Esophagus squamous epithelium (tissue), 5 donors: ENCODE data around the gene SNX27. TPM values are rescaled to one million over a fixed set of nuclear protein-coding genes. Genes with fewer than 3 reads are reported as not detected.

Source experiments
- DNase-seq: peaks from one replicate; lab custom pipeline; 2025; lab: John Stamatoyannopoulos, UW
- H3K27ac ChIP-seq, 4 donors: fragments of 200-600 bp; sonication (generic); one replicate each; pipeline ENCODE4 v1.5.1; 2016 to 2019; ENCODE audit warnings: mild to moderate bottlenecking in 1 of 4
- H3K27me3 ChIP-seq, 4 donors: fragments of 200-600 bp; sonication (generic); 1 replicate in 3 of 4; 2 replicates in 1 of 4; pipeline versions ENCODE4 v1.5.1 to v1.6.0; 2017 to 2021; ENCODE audit warnings: antibody characterized with exemption in 1 of 4
- H3K36me3 ChIP-seq, 3 donors: fragments of 200-600 bp; sonication (generic); one replicate each; pipeline ENCODE4 v1.5.1; 2016 to 2019
- H3K4me1 ChIP-seq, 3 donors: fragments of 200-600 bp; sonication (generic); one replicate each; pipeline ENCODE4 v1.5.1; 2017 to 2019
- H3K4me3 ChIP-seq, 4 donors: fragments of 200-600 bp; sonication (generic); 1 replicate in 3 of 4; 2 replicates in 1 of 4; pipeline ENCODE4 v1.5.1; 2016 to 2019; ENCODE audit warnings: mild to moderate bottlenecking in 2 of 4, moderate library complexity in 1 of 4
- H3K9me3 ChIP-seq, 3 donors: fragments of 200-600 bp; sonication (generic); one replicate each; pipeline ENCODE4 v1.5.1; 2016 to 2019
- POLR2A ChIP-seq, 4 donors: fragments of 450-650 bp; IDR thresholded peaks; one replicate each; pipeline ENCODE4 v1.6.1; 2017; ENCODE audit warnings: antibody characterized with exemption in 4 of 4, mild to moderate bottlenecking in 4 of 4, moderate library complexity in 3 of 4
- WGBS, 2 donors: methylation state at CpG; one replicate each; pipeline ENCODE4 v1.1.5; 2018; 5-methylcytosine and 5-hydroxymethylcytosine counted together
- intact Hi-C: fragments of 100-400 bp; cut with DNase I; formaldehyde crosslinking; loops from one replicate; pipeline ENCODE4 v1.15.0; 2022
- total RNA-seq, 4 donors: library from RNA; depleted of rRNA; stranded (reverse); fragments of >200 nt; gene quantifications; one replicate each; pipeline ENCODE4 v1.1.0, GENCODE V29; 2016
- TF ChIP-seq, protein P1 (sequence below), 6 experiments: fragments of 450-650 bp in 4 of 6; fragments of 200-600 bp in 2 of 6; sonication (generic) in 2 of 6; IDR thresholded peaks; one replicate each; pipeline ENCODE4 v1.5.1; 2016 to 2019; ENCODE audit warnings: antibody characterized with exemption in 6 of 6, mild to moderate bottlenecking in 4 of 6, moderate library complexity in 4 of 6
- donor health status: DM: yes; HTN: yes; CAD: no.

The SNX27 gene
- total RNA-seq, 4 donors from 2014 or later = 15.0 to 30.3 (median 17.3) TPM

DNA sequence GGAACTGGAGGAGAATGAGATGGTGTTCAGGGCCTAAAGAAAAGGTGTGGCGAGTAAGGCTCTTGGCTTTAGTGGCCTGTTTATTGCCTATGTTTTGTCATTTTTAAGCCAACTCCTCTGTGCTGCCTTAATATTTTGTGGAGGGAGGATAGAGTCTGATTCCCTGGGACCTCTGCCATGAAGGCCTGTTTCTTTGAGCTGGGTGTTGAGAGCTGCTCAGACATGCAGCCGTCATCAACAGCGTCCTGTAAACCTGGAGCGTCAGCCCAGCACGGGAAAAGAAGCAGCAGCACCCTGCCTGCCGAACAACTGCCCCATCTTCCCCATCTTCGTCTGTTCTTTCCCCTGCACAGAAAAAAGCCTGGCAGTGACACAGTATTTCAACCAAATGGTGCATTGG, 27.1 kb upstream of the SNX27 start:
- TF ChIP-seq, protein P1, sequence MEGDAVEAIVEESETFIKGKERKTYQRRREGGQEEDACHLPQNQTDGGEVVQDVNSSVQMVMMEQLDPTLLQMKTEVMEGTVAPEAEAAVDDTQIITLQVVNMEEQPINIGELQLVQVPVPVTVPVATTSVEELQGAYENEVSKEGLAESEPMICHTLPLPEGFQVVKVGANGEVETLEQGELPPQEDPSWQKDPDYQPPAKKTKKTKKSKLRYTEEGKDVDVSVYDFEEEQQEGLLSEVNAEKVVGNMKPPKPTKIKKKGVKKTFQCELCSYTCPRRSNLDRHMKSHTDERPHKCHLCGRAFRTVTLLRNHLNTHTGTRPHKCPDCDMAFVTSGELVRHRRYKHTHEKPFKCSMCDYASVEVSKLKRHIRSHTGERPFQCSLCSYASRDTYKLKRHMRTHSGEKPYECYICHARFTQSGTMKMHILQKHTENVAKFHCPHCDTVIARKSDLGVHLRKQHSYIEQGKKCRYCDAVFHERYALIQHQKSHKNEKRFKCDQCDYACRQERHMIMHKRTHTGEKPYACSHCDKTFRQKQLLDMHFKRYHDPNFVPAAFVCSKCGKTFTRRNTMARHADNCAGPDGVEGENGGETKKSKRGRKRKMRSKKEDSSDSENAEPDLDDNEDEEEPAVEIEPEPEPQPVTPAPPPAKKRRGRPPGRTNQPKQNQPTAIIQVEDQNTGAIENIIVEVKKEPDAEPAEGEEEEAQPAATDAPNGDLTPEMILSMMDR (IDR thresholded peaks at IDR 0.05) = no peak
- TF ChIP-seq POLR2A (IDR thresholded peaks at IDR 0.05) = no peak
- H3K4me3 ChIP-seq = no peak overlapping the region
- DNase-seq = no peak
- peak overlapping the region; percentile 70 to 88 (median 80) for H3K27ac ChIP-seq
- no peaks in the 10 kb centered on the region for H3K9me3 ChIP-seq
- 23 to 54% methylated on average over 7 of the region's 7 CpGs for WGBS, 2 donors
- intact Hi-C loops = no loop called here
- peaks cover 14 to 66% (median 20%) of the 10 kb centered on the region in 3 donors for H3K4me1 ChIP-seq
- H3K36me3 ChIP-seq = peaks cover 0 to 25% (median 10%) of the 10 kb centered on the region in 3 donors
- H3K27me3 ChIP-seq = no peaks in the 10 kb centered on the region

DNA sequence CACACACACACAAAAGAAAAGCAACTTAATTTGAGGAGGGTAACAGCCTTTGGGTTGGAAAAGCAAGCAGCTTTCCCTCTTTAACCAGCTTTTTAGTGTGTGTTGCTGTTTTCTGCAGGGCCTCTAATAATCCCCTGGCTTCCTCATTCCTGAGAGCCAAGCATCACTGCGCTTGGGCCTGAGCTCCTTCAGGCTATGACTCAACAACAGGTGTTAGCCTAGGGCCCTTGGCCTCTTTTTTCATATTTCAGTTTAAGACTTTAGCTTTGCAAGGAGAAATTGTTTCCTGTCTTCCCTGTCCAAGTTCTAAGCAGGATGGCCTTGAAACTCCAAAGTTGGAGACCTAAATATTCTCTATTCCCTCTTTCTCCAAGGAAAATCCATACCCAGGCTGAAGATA, 26.2 kb upstream of the SNX27 start:
- intact Hi-C loops = no loop called here
- H3K27me3 ChIP-seq = no peaks in the 10 kb centered on the region
- TF ChIP-seq POLR2A (IDR thresholded peaks at IDR 0.05) = no peak
- TF ChIP-seq, protein P1 (IDR thresholded peaks at IDR 0.05) = no peak
- no peaks in the 10 kb centered on the region for H3K9me3 ChIP-seq
- H3K27ac ChIP-seq = peak overlapping the region; percentile 70 to 88 (median 80)
- DNase-seq = no peak
- H3K4me3 ChIP-seq = no peak overlapping the region
- peaks cover 0 to 17% (median 8%) of the 10 kb centered on the region in 3 donors for H3K36me3 ChIP-seq
- 0 to 25% methylated on average over 1 of the region's 1 CpG for WGBS, 2 donors
- peaks cover 14 to 62% (median 20%) of the 10 kb centered on the region in 3 donors for H3K4me1 ChIP-seq

DNA sequence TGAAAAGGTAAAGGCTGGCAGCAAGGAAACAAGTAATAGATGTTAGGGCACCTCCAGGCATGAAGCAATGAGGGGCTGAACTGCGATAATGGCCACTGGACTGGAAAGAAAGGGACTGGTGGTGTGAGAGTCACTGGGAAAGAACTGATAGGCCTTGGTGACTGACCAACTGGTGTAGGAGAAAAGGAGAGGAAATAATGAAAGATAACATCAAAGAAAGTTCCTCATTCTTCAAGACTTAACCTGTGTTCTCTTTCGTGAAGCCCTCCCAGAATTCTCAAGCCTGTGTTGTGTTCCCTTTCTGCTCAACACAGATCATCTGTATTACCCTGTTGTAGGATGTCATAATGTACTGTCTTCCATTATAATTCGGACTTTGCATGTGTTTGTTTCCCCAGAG, 20.9 kb upstream of the SNX27 start:
- 81 to 83% methylated on average over 3 of the region's 3 CpGs for WGBS, 2 donors
- DNase-seq = no peak
- no peaks in the 10 kb centered on the region for H3K9me3 ChIP-seq
- no peak for TF ChIP-seq POLR2A (IDR thresholded peaks at IDR 0.05)
- TF ChIP-seq, protein P1 (IDR thresholded peaks at IDR 0.05) = no peak
- peaks cover 1 to 23% (median 6%) of the 10 kb centered on the region in 3 donors for H3K4me1 ChIP-seq
- H3K27ac ChIP-seq = no peak overlapping the region
- no peaks in the 10 kb centered on the region for H3K36me3 ChIP-seq
- intact Hi-C loops = loop anchor here (5.0 to 10.0 kb wide), 2 partner anchors 94 to 141 kb away; no protein-coding TSS in a partner anchor
- no peaks in the 10 kb centered on the region for H3K27me3 ChIP-seq
- no peak overlapping the region for H3K4me3 ChIP-seq

DNA sequence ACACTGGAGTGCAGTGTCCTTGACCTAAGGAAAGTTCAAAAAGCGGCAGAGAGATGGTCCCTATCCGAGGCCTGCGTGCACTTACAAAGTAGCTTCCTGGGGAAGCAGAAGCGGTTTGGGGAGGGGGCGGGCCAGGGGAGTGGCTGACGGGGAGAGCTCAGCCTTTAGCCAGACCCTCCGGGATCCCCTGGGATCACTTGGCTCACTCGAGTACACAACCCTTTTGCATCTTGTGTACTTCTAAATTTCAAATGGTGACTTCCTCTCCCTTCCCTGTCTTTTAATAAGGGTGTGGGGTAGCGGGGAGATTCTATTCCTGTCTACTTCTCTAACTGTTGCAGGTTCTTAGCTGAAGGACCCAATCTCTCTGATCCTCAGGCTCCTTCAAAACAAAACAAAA, 18.1 kb upstream of the SNX27 start:
- Histone ChIP-seq H3K4me3 (no peak overlapping the region), H3K27me3 (no peaks in the 10 kb centered on the region), H3K9me3 (no peaks in the 10 kb centered on the region), H3K36me3 (no peaks in the 10 kb centered on the region), H3K4me1 (peaks cover 0 to 10% (median 0%) of the 10 kb centered on the region in 3 donors), H3K27ac (no peak overlapping the region)
- 35 to 43% methylated on average over 5 to 9 of the region's 9 CpGs for WGBS, 2 donors
- DNase-seq = no peak
- intact Hi-C loops = loop anchor here (5.0 to 10.0 kb wide), 2 partner anchors 91 to 139 kb away; no protein-coding TSS in a partner anchor
- TF ChIP-seq, protein P1 (IDR thresholded peaks at IDR 0.05) = no peak
- TF ChIP-seq POLR2A (IDR thresholded peaks at IDR 0.05) = no peak

DNA sequence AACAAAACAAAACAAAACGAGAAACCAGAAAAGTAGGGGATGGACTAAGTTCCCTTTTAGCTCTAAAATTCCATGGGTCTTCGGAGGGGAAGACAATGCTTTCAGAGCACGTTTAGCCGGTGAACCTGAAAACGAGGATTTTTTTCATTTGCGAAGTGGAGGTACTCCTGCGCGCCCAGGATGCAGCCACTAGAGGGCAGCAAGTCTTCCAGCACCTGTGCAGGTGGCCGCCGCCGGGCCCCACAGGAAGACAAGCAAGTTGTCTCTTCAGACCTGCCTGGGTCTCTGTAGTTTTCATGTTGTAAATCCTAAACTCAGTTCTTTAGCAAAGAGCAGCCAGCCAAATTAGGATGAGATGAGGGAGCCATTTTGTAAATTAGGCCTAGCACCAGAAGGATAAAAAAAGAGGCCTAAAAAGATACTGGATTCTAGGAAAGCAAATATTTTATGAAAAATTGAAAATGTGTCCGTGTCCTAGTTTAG, 17.7 kb upstream of the SNX27 start:
- peaks cover 0 to 10% (median 0%) of the 10 kb centered on the region in 3 donors for H3K4me1 ChIP-seq
- no peak for TF ChIP-seq POLR2A (IDR thresholded peaks at IDR 0.05)
- TF ChIP-seq, protein P1 (IDR thresholded peaks at IDR 0.05) = peak; percentile 87 to 96 (median 92)
- no peak overlapping the region for H3K27ac ChIP-seq
- no peaks in the 10 kb centered on the region for H3K9me3 ChIP-seq
- 7% methylated on average over 12 of the region's 12 CpGs for WGBS, 2 donors
- intact Hi-C loops = loop anchor here (5.0 to 10.0 kb wide), 2 partner anchors 91 to 138 kb away; no protein-coding TSS in a partner anchor
- no peak for DNase-seq
- no peaks in the 10 kb centered on the region for H3K36me3 ChIP-seq
- H3K27me3 ChIP-seq = no peaks in the 10 kb centered on the region
- H3K4me3 ChIP-seq = no peak overlapping the region
